NCI-H748 (cell line): Measurements from ENCODE around the gene FARSA.
"Not testable (repeated sequence)": the region's sequence is repeated elsewhere in the genome, so short reads cannot be mapped to it uniquely, and the experiment has no call there.

ENCODE experiments used
- DNase-seq: peaks from one replicate; lab custom pipeline; 2025; ENCODE audit not compliant: unreplicated experiment; lab: John Stamatoyannopoulos, UW

FARSA gene

GRCh38 chr19:12937927-12938778 lies 4.6 kb upstream of the FARSA start, which contains the start of gene CALR:
Gene CALR (plus strand): TSS chr19:12938609. CDS start chr19:12938680, 71 bp downstream.
- peak; percentile 98 for DNase-seq

- peak; percentile 18 for DNase-seq
Measured at GRCh38 chr19:12937093-12937926, 3.8 kb upstream of the FARSA start.

GRCh38 chr19:12936582-12936981 lies 3.1 kb upstream of the FARSA start:
- no peak for DNase-seq

- DNase-seq = no peak
Measured at GRCh38 chr19:12935071-12935470, 1.6 kb upstream of the FARSA start.

GRCh38 chr19:12932392-12933286 lies 872 bp downstream of the FARSA start:
- DNase-seq = no peak

GRCh38 chr19:12930002-12930645 lies 3.4 kb downstream of the FARSA start:
- no peak for DNase-seq

GRCh38 chr19:12924621-12925310 lies 8.7 kb downstream of the FARSA start:
- DNase-seq = no peak

- DNase-seq = no peak
Measured at GRCh38 chr19:12922959-12923358, 10.6 kb downstream of the FARSA start.

- no peak for DNase-seq
Measured at GRCh38 chr19:12921047-12921446, 12.5 kb downstream of the FARSA start.

GRCh38 chr19:12918253-12918652 lies 15.3 kb downstream of the FARSA start:
- DNase-seq = no peak

- not testable (repeated sequence) for DNase-seq
Measured at GRCh38 chr19:12915860-12916259, 17.7 kb downstream of the FARSA start.

- peak; percentile 36 for DNase-seq
Measured at GRCh38 chr19:12913851-12914690, 19.4 kb downstream of the FARSA start.

- peak; percentile 98 for DNase-seq
Measured at GRCh38 chr19:12913011-12913561, 20.4 kb downstream of the FARSA start.

- DNase-seq = peak; percentile 96
Measured at GRCh38 chr19:12912571-12912970, 20.9 kb downstream of the FARSA start.

GRCh38 chr19:12907166-12907565 lies 26.3 kb downstream of the FARSA start:
- DNase-seq = no peak

GRCh38 chr19:12899891-12900518 lies 33.5 kb downstream of the FARSA start:
- no peak for DNase-seq

- no peak for DNase-seq
Measured at GRCh38 chr19:12896460-12896859, 37.1 kb downstream of the FARSA start.

- no peak for DNase-seq
Measured at GRCh38 chr19:12893582-12893981, 39.9 kb downstream of the FARSA start.
